Measurements from ENCODE around the gene VPS45. TPM values are rescaled to one million over a fixed set of nuclear protein-coding genes. Genes with fewer than 3 reads are reported as not detected.

Gene VPS45
- total and polyA plus RNA-seq, 2 of the 4 experiments (the other 2 are of a cell fraction), result 32.4 to 33.3 TPM

GRCh38 chr1:150164779-150165178 lies 97.2 kb downstream of the VPS45 start:
- H3K9me3 ChIP-seq (ENCODE audit: control insufficient read depth, insufficient read depth, low read length), result no peaks in the 10 kb centered on the region
- 0 out of 2 replicates have a peak overlapping the region, but pooled peaks have one; percentile 20 for H4K91ac ChIP-seq (ENCODE audit: insufficient read depth, low read depth, low read length)
- peak overlapping the region; percentile 51 for H2AK5ac ChIP-seq (ENCODE audit: low read depth, low read length)
- TF ChIP-seq ELK1 (IDR thresholded peaks at IDR 0.05; ENCODE audit: borderline replicate concordance, low read depth, low read length), result no peak
- TF ChIP-seq RFX5 (IDR thresholded peaks at IDR 0.05; ENCODE audit: low read depth, low read length), result no peak
- TF ChIP-seq USF2 (IDR thresholded peaks at IDR 0.05; ENCODE audit: low read depth, low read length), result no peak
- TF ChIP-seq SMC3 (IDR thresholded peaks at IDR 0.05; ENCODE audit: low read depth, low read length), result no peak
- no peak for TF ChIP-seq BHLHE40 (IDR thresholded peaks at IDR 0.05; ENCODE audit: low read depth, low read length)
- no peak for TF ChIP-seq FOS (IDR thresholded peaks at IDR 0.05; ENCODE audit: low read depth, low read length)
- TF ChIP-seq CHD1 (IDR thresholded peaks at IDR 0.05; ENCODE audit: low read depth, low read length), result no peak
- no peak for TF ChIP-seq NFE2L2 (IDR thresholded peaks at IDR 0.05; ENCODE audit: low read depth, low read length)
- TF ChIP-seq RCOR1 (IDR thresholded peaks at IDR 0.05; ENCODE audit: insufficient replicate concordance, low read length), result no peak
- TF ChIP-seq MXI1 (IDR thresholded peaks at IDR 0.05; ENCODE audit: borderline replicate concordance, low read depth, low read length), result no peak
- TF ChIP-seq CTCF (conservative IDR thresholded peaks at IDR 0.05; ENCODE audit: low read depth, low read length), result no peak
- TF ChIP-seq RAD21 (IDR thresholded peaks at IDR 0.05; ENCODE audit: low read length), result no peak
- TF ChIP-seq MAFK (IDR thresholded peaks at IDR 0.05; ENCODE audit: low read depth, low read length), result no peak
- TF ChIP-seq MAZ (IDR thresholded peaks at IDR 0.05; ENCODE audit: borderline replicate concordance, low read depth, low read length), result no peak
- TF ChIP-seq POLR2A (IDR thresholded peaks at IDR 0.05; ENCODE audit: low read depth, low read length), result no peak
- TF ChIP-seq CEBPB (IDR thresholded peaks at IDR 0.05; ENCODE audit: low read depth, low read length), result no peak
- H2BK20ac ChIP-seq (ENCODE audit: low read depth, low read length), result peak overlapping the region; percentile 27; the same call in 1 of the 2 replicates
- intact Hi-C loops (cut with micrococcal nuclease), result no loop called here
- H3K4me1 ChIP-seq (ENCODE audit: control insufficient read depth, insufficient read depth, low read length), result peaks cover 33% of the 10 kb centered on the region
- no peak overlapping the region for H4K5ac ChIP-seq (ENCODE audit: low read depth, low read length)
- DNase-seq (peak; percentile 43), ATAC-seq (ENCODE audit: low read depth) (no peak)
- no peaks in the 10 kb centered on the region for H4K20me1 ChIP-seq (ENCODE audit: insufficient read depth, low read length)
- peak overlapping the region; percentile 37 for H2AK9ac ChIP-seq (replicated peaks; ENCODE audit: low read depth, low read length, poor library complexity)
- ChIA-PET CTCF (no interaction called here), POLR2A (ENCODE audit: unreplicated experiment) (no interaction called here)
- H2BK15ac ChIP-seq (ENCODE audit: low read depth, low read length), result peak overlapping the region; percentile 92; the same call in 2 of the 3 replicates
- H3K56ac ChIP-seq (ENCODE audit: extremely low read depth, insufficient read depth, low read length), result no peak overlapping the region
- H3K23ac ChIP-seq (ENCODE audit: low read depth, low read length), result no peak overlapping the region
- no peaks in the 10 kb centered on the region for H3K27me3 ChIP-seq (ENCODE audit: control insufficient read depth, insufficient read depth, low read length)
- H3K36me3 ChIP-seq (ENCODE audit: control insufficient read depth, insufficient read depth, low read length), result peaks cover 7% of the 10 kb centered on the region
- H3K27ac ChIP-seq (ENCODE audit: insufficient read depth, low read length), result no peak overlapping the region
- BruUV-seq (replicated peaks), result no TSS peak
- peak overlapping the region; percentile 88 for H2BK120ac ChIP-seq (ENCODE audit: low read depth, low read length)
- H3K4me3 ChIP-seq (ENCODE audit: insufficient read depth, low read depth, low read length), result no peak overlapping the region
- H3K18ac ChIP-seq (ENCODE audit: low read depth, low read length), result no peak overlapping the region
- H3K4me2 ChIP-seq (ENCODE audit: low read depth, low read length), result no peak overlapping the region
- 100% methylated on average over 2 of the region's 5 CpGs; no CpG with 5 or more reads in 1 of the 2 experiments for WGBS, 2 experiments (ENCODE audit: extremely low coverage in 2 of 2, insufficient read length in 1 of 2)
- no peak overlapping the region for H2BK5ac ChIP-seq (ENCODE audit: low read depth, low read length, poor library complexity, severe bottlenecking)
- H3K9ac ChIP-seq (ENCODE audit: low read depth, low read length), result no peak overlapping the region
- H3K9me1 ChIP-seq (ENCODE audit: insufficient read depth, low read length), result peaks cover 26% of the 10 kb centered on the region
- H2AFZ ChIP-seq (replicated peaks; ENCODE audit: low read length, poor library complexity), result no peak overlapping the region
- peak overlapping the region; percentile 52; the same call in 1 of the 2 replicates for H3K14ac ChIP-seq (replicated peaks; ENCODE audit: low read depth, low read length)
- in situ Hi-C loops (cut with MboI; ENCODE audit: low sequenced_read_pairs), result loop anchor here (5.0 kb wide), 2 partner anchors 92 to 202 kb away; no protein-coding TSS in a partner anchor
- peak overlapping the region in 1 of 2 experiments; percentile 33; a peak in 1 of 4 replicates for H4K8ac ChIP-seq (ENCODE audit: low read depth in 2 of 2, low read length in 2 of 2)
- H3K4ac ChIP-seq (ENCODE audit: low read depth, low read length), result peak overlapping the region; percentile 26; the same call in 1 of the 2 replicates
- H3K79me1 ChIP-seq (ENCODE audit: low read depth in 1 of 2, low read length in 2 of 2), result peaks cover 2 to 31% of the 10 kb centered on the region in 2 experiments; a peak in 3 of 4 replicates
- dilution Hi-C loops (cut with HindIII; ENCODE audit: low sequenced_read_pairs, unreplicated experiment), result no loop called here
